Parathyroid adenoma (tissue), 2 donors: ENCODE results near the gene CER1.

Experiments used
- H2AFZ ChIP-seq: fragments of 300-600 bp; sonication (generic); one replicate; pipeline ENCODE4 v1.7.0; 2017; ENCODE audit warnings: antibody characterized with exemption, mild to moderate bottlenecking
- H3K27ac ChIP-seq: fragments of 300-600 bp; sonication (generic); one replicate; pipeline ENCODE4 v1.7.0; 2017
- H3K27me3 ChIP-seq: fragments of 300-600 bp; sonication (generic); one replicate; pipeline ENCODE4 v1.7.0; 2017; ENCODE audit warnings: low read length; ENCODE audit not compliant: control insufficient read depth, insufficient read depth
- H3K36me3 ChIP-seq: fragments of 300-600 bp; sonication (generic); one replicate; pipeline ENCODE4 v1.7.0; 2017; ENCODE audit warnings: low read length; ENCODE audit not compliant: control insufficient read depth, insufficient read depth
- H3K4me1 ChIP-seq: fragments of 300-600 bp; sonication (generic); one replicate; pipeline ENCODE4 v1.7.0; 2017; ENCODE audit warnings: control low read depth
- H3K4me2 ChIP-seq: fragments of 300-600 bp; sonication (generic); one replicate; pipeline ENCODE4 v1.7.0; 2017; ENCODE audit warnings: low read length
- H3K4me3 ChIP-seq: fragments of 300-600 bp; sonication (generic); one replicate; pipeline ENCODE4 v1.7.0; 2017; ENCODE audit warnings: low read depth, low read length
- H3K79me2 ChIP-seq: fragments of 300-600 bp; sonication (generic); one replicate; pipeline ENCODE4 v1.7.0; 2017; ENCODE audit warnings: control low read depth
- H3K9ac ChIP-seq: fragments of 300-600 bp; sonication (generic); one replicate; pipeline ENCODE4 v1.7.0; 2017; ENCODE audit warnings: mild to moderate bottlenecking
- H3K9me3 ChIP-seq: fragments of 300-600 bp; sonication (generic); one replicate; pipeline ENCODE4 v1.7.0; 2017; ENCODE audit warnings: low read length; ENCODE audit not compliant: control insufficient read depth
- TF ChIP-seq, protein P1 (sequence below): fragments of 300-600 bp; sonication (generic); IDR thresholded peaks from one replicate; pipeline ENCODE4 v1.7.0; 2017; ENCODE audit warnings: antibody characterized with exemption, mild to moderate bottlenecking
- donor health status: primary hyperparathyroidism.

The CER1 gene

GRCh38 chr9:14766299-14766698 lies 43.8 kb upstream of the CER1 start:
- no peaks in the 10 kb centered on the region for H3K9me3 ChIP-seq
- no peak overlapping the region for H3K27ac ChIP-seq
- no peak overlapping the region for H3K4me3 ChIP-seq
- H3K79me2 ChIP-seq, result no peaks in the 10 kb centered on the region
- H3K4me1 ChIP-seq, result no peaks in the 10 kb centered on the region
- H3K9ac ChIP-seq, result no peak overlapping the region
- no peak overlapping the region for H3K4me2 ChIP-seq
- no peaks in the 10 kb centered on the region for H3K27me3 ChIP-seq
- TF ChIP-seq, protein P1, sequence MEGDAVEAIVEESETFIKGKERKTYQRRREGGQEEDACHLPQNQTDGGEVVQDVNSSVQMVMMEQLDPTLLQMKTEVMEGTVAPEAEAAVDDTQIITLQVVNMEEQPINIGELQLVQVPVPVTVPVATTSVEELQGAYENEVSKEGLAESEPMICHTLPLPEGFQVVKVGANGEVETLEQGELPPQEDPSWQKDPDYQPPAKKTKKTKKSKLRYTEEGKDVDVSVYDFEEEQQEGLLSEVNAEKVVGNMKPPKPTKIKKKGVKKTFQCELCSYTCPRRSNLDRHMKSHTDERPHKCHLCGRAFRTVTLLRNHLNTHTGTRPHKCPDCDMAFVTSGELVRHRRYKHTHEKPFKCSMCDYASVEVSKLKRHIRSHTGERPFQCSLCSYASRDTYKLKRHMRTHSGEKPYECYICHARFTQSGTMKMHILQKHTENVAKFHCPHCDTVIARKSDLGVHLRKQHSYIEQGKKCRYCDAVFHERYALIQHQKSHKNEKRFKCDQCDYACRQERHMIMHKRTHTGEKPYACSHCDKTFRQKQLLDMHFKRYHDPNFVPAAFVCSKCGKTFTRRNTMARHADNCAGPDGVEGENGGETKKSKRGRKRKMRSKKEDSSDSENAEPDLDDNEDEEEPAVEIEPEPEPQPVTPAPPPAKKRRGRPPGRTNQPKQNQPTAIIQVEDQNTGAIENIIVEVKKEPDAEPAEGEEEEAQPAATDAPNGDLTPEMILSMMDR, result no peak
- no peak overlapping the region for H2AFZ ChIP-seq
- no peaks in the 10 kb centered on the region for H3K36me3 ChIP-seq

GRCh38 chr9:14761584-14761983 lies 39.1 kb upstream of the CER1 start:
- TF ChIP-seq, protein P1, result no peak
- H3K36me3 ChIP-seq, result no peaks in the 10 kb centered on the region
- no peak overlapping the region for H3K4me2 ChIP-seq
- no peaks in the 10 kb centered on the region for H3K9me3 ChIP-seq
- H3K9ac ChIP-seq, result no peak overlapping the region
- no peaks in the 10 kb centered on the region for H3K27me3 ChIP-seq
- H3K27ac ChIP-seq, result no peak overlapping the region
- H3K79me2 ChIP-seq, result no peaks in the 10 kb centered on the region
- H3K4me3 ChIP-seq, result no peak overlapping the region
- no peaks in the 10 kb centered on the region for H3K4me1 ChIP-seq
- H2AFZ ChIP-seq, result no peak overlapping the region

DNA sequence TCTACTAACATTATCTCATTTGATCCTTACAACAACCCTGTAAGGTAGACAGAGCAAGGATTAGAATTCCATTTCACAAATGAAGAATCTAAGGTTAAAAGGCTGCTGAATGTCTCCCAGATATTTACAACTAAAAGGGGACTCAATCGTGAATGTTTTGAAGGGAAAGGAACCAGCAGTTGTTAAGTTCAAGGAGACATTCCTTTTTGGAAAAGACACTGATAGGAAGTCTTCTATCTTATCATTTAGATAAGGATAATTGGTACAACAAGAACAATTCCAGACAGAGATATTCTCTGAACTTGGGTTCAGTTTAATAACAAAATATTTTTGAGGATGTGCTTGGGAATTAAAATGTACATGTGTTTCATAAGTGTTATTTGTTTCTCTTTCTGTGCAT lies 37.5 kb upstream of the CER1 start:
- H3K36me3 ChIP-seq, result no peaks in the 10 kb centered on the region
- no peak overlapping the region for H3K4me3 ChIP-seq
- H3K9me3 ChIP-seq, result no peaks in the 10 kb centered on the region
- H3K27ac ChIP-seq, result no peak overlapping the region
- no peak overlapping the region for H3K9ac ChIP-seq
- H3K4me1 ChIP-seq, result no peaks in the 10 kb centered on the region
- TF ChIP-seq, protein P1, result no peak
- no peaks in the 10 kb centered on the region for H3K27me3 ChIP-seq
- H3K4me2 ChIP-seq, result no peak overlapping the region
- H3K79me2 ChIP-seq, result no peaks in the 10 kb centered on the region
- H2AFZ ChIP-seq, result no peak overlapping the region

GRCh38 chr9:14756291-14756690 lies 33.8 kb upstream of the CER1 start:
- Histone ChIP-seq H3K4me2 (no peak overlapping the region), H3K27ac (no peak overlapping the region), H3K4me3 (no peak overlapping the region), H3K9ac (no peak overlapping the region), H3K4me1 (no peaks in the 10 kb centered on the region), H2AFZ (no peak overlapping the region), H3K36me3 (no peaks in the 10 kb centered on the region), H3K79me2 (no peaks in the 10 kb centered on the region), H3K27me3 (no peaks in the 10 kb centered on the region), H3K9me3 (no peaks in the 10 kb centered on the region)
- TF ChIP-seq, protein P1, result no peak

GRCh38 chr9:14752871-14753270 lies 30.3 kb upstream of the CER1 start:
- Histone ChIP-seq H3K36me3 (no peaks in the 10 kb centered on the region), H3K9me3 (no peaks in the 10 kb centered on the region), H3K79me2 (no peaks in the 10 kb centered on the region), H3K4me1 (no peaks in the 10 kb centered on the region), H2AFZ (no peak overlapping the region), H3K27me3 (no peaks in the 10 kb centered on the region), H3K9ac (no peak overlapping the region), H3K4me2 (no peak overlapping the region), H3K27ac (no peak overlapping the region), H3K4me3 (no peak overlapping the region)
- TF ChIP-seq, protein P1, result no peak
